Measurements from ENCODE around the gene APOBEC3C. TPM values are rescaled to one million over a fixed set of nuclear protein-coding genes. Genes with fewer than 3 reads are reported as not detected.
"Not testable (repeated sequence)": the region's sequence is repeated elsewhere in the genome, so short reads cannot be mapped to it uniquely, and the experiment has no call there.

Gene APOBEC3C
- polyA plus RNA-seq, 3 donors = 19.7 to 86.3 (median 69.4) TPM

- peaks cover 16 to 33% of the 10 kb centered on the region in 2 donors for H3K36me3 Mint-ChIP-seq
- H3K79me2 ChIP-seq (ENCODE audit: insufficient read depth, low read length) = peaks cover 19% of the 10 kb centered on the region
Observed at GRCh38 chr22:39017596-39018365, 3.7 kb downstream of the APOBEC3C start.

GRCh38 chr22:39020021-39020651 lies 6.1 kb downstream of the APOBEC3C start:
- H3K27me3 ChIP-seq (ENCODE audit: control insufficient read depth in 2 of 2, insufficient read depth in 2 of 2, low read length in 2 of 2); H3K27me3 Mint-ChIP-seq (ENCODE audit: low read depth in 3 of 3); H3K9ac ChIP-seq (ENCODE audit: insufficient read depth, low read length, poor library complexity, severe bottlenecking); DNase-seq; H3K9me3 ChIP-seq (replicated peaks in 1 of 2; ENCODE audit: control insufficient read depth in 1 of 2, insufficient read depth in 1 of 2, low read length in 2 of 2); H3K79me2 ChIP-seq (ENCODE audit: insufficient read depth, low read length); H4K20me1 ChIP-seq (ENCODE audit: insufficient read depth, low read length); H3K9me3 Mint-ChIP-seq; intact Hi-C loops (cut with micrococcal nuclease): not testable (repeated sequence)
- H3K4me2 ChIP-seq (replicated peaks; ENCODE audit: extremely low read depth, low read length, poor library complexity, severe bottlenecking) = peak overlapping the region; percentile 41
- H2AFZ ChIP-seq (ENCODE audit: insufficient read depth, low read depth, low read length, poor library complexity, severe bottlenecking) = peak overlapping the region; percentile 46
- peaks cover 19 to 29% of the 10 kb centered on the region in 2 donors for H3K4me1 ChIP-seq (ENCODE audit: control insufficient read depth in 1 of 2, insufficient read depth in 2 of 2, low read length in 2 of 2)
- H3K36me3 ChIP-seq (replicated peaks in 1 of 2; ENCODE audit: control insufficient read depth in 1 of 2, insufficient read depth in 2 of 2, low read length in 2 of 2) = peaks cover 5 to 29% of the 10 kb centered on the region in 2 donors
- peak overlapping the region; percentile 7 to 71 (median 41) for H3K4me3 ChIP-seq (replicated peaks in 1 of 3; ENCODE audit: low read depth in 2 of 3, low read length in 3 of 3)
- 62% methylated on average over 6 of the region's 15 CpGs for WGBS (ENCODE audit: insufficient coverage)
- peak overlapping the region; percentile 80 to 94 (median 89) for H3K27ac Mint-ChIP-seq
- H3K36me3 Mint-ChIP-seq = peaks cover 31 to 50% of the 10 kb centered on the region in 2 donors
- peak overlapping the region; percentile 84 to 89 for H3K4me3 Mint-ChIP-seq
- H3K4me1 Mint-ChIP-seq = peaks cover 28% of the 10 kb centered on the region
- peak overlapping the region; percentile 25 to 58 for H3K27ac ChIP-seq (ENCODE audit: low read depth in 1 of 2, low read length in 2 of 2)

More at GRCh38 chr22:39017596-39018365, 3.7 kb downstream of the APOBEC3C start:
- H3K27me3 ChIP-seq (ENCODE audit: control insufficient read depth in 2 of 2, insufficient read depth in 2 of 2, low read length in 2 of 2) = no peaks in the 10 kb centered on the region
- no peak overlapping the region for H2AFZ ChIP-seq (ENCODE audit: insufficient read depth, low read depth, low read length, poor library complexity, severe bottlenecking)
- H3K9me3 ChIP-seq (replicated peaks in 1 of 2; ENCODE audit: control insufficient read depth in 1 of 2, insufficient read depth in 1 of 2, low read length in 2 of 2) = no peaks in the 10 kb centered on the region
- H3K27ac ChIP-seq (ENCODE audit: low read depth in 1 of 2, low read length in 2 of 2) = no peak overlapping the region
- H3K4me3 Mint-ChIP-seq = no peak overlapping the region
- H3K27ac Mint-ChIP-seq = no peak overlapping the region
- no peaks in the 10 kb centered on the region for H4K20me1 ChIP-seq (ENCODE audit: insufficient read depth, low read length)
- no peaks in the 10 kb centered on the region for H3K9me3 Mint-ChIP-seq
- H3K4me3 ChIP-seq (replicated peaks in 1 of 3; ENCODE audit: low read depth in 2 of 3, low read length in 3 of 3) = no peak overlapping the region
- intact Hi-C loops (cut with micrococcal nuclease) = loop anchor here in 1 of 2 donors (10.0 kb wide), 1 partner anchor 97 kb away; no protein-coding TSS in a partner anchor
- H3K9ac ChIP-seq (ENCODE audit: insufficient read depth, low read length, poor library complexity, severe bottlenecking) = no peak overlapping the region
- H3K4me2 ChIP-seq (replicated peaks; ENCODE audit: extremely low read depth, low read length, poor library complexity, severe bottlenecking) = no peak overlapping the region
- 96% methylated on average over 13 of the region's 18 CpGs for WGBS (ENCODE audit: insufficient coverage)
- H3K27me3 Mint-ChIP-seq (ENCODE audit: low read depth in 3 of 3) = no peaks in the 10 kb centered on the region
- peaks cover 33 to 43% of the 10 kb centered on the region in 2 donors for H3K4me1 ChIP-seq (ENCODE audit: control insufficient read depth in 1 of 2, insufficient read depth in 2 of 2, low read length in 2 of 2)
- no peak for DNase-seq
- H3K4me1 Mint-ChIP-seq = peaks cover 42% of the 10 kb centered on the region
- peaks cover 2 to 20% of the 10 kb centered on the region in 2 donors for H3K36me3 ChIP-seq (replicated peaks in 1 of 2; ENCODE audit: control insufficient read depth in 1 of 2, insufficient read depth in 2 of 2, low read length in 2 of 2)
- TF ChIP-seq, protein P1, sequence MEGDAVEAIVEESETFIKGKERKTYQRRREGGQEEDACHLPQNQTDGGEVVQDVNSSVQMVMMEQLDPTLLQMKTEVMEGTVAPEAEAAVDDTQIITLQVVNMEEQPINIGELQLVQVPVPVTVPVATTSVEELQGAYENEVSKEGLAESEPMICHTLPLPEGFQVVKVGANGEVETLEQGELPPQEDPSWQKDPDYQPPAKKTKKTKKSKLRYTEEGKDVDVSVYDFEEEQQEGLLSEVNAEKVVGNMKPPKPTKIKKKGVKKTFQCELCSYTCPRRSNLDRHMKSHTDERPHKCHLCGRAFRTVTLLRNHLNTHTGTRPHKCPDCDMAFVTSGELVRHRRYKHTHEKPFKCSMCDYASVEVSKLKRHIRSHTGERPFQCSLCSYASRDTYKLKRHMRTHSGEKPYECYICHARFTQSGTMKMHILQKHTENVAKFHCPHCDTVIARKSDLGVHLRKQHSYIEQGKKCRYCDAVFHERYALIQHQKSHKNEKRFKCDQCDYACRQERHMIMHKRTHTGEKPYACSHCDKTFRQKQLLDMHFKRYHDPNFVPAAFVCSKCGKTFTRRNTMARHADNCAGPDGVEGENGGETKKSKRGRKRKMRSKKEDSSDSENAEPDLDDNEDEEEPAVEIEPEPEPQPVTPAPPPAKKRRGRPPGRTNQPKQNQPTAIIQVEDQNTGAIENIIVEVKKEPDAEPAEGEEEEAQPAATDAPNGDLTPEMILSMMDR (IDR thresholded peaks at IDR 0.05) = no peak

All from CD14-positive monocyte (primary cell).